Measurements from ENCODE around the gene MAP4K2. TPM values are rescaled to one million over a fixed set of nuclear protein-coding genes. Genes with fewer than 3 reads are reported as not detected.

Gene MAP4K2
- total and polyA plus RNA-seq, 9 of the 15 experiments (the other 6 are each of a cell fraction or from before 2014, with no cell fraction given) = 0.13 to 14.5 (median 7.3) TPM

DNA sequence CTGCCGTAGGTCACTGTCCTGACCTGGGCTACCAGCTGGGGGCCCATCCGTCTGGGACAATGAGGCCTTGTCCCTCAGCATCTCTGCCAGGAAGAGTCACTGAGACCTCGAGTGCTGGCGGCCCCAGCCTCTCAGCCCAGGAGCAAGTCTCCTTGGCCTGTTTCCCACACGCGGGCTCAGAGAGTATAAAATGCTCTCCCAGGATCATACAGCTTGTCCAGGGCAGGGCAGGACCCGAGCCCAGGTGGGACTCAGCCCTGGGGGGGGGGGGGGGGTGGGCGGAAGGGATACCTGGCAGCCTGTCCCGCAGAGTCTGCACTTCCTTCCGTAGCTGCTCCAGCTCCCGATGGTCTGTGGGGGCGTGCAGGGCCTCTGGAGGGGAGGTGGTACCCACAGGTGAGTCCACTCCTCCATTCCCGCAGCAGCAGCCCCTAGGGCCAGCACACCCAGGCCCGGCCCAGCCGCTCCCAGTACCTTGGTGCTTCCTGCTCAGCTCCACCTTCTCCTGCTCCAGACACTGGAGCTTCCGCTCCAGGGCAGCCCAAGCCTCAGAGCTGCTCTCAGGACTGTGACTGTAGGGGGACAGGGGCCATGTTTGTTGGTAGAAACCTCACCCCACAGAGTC lies 33.5 kb upstream of the MAP4K2 start (continued):
- TF ChIP-seq, protein P1, sequence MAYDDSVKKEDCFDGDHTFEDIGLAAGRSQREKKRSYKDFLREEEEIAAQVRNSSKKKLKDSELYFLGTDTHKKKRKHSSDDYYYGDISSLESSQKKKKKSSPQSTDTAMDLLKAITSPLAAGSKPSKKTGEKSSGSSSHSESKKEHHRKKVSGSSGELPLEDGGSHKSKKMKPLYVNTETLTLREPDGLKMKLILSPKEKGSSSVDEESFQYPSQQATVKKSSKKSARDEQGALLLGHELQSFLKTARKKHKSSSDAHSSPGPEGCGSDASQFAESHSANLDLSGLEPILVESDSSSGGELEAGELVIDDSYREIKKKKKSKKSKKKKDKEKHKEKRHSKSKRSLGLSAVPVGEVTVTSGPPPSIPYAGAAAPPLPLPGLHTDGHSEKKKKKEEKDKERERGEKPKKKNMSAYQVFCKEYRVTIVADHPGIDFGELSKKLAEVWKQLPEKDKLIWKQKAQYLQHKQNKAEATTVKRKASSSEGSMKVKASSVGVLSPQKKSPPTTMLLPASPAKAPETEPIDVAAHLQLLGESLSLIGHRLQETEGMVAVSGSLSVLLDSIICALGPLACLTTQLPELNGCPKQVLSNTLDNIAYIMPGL (CRISPR knock-in tag; IDR thresholded peaks at IDR 0.05) = no peak
- TF ChIP-seq, protein P2, sequence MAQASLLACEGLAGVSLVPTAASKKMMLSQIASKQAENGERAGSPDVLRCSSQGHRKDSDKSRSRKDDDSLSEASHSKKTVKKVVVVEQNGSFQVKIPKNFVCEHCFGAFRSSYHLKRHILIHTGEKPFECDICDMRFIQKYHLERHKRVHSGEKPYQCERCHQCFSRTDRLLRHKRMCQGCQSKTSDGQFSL (CRISPR knock-in tag; IDR thresholded peaks at IDR 0.05) = no peak
- TF ChIP-seq, protein P2 (tag; IDR thresholded peaks at IDR 0.05) = peak in 1 of 2 experiments; percentile 57; a peak in 1 of 4 replicates

DNA sequence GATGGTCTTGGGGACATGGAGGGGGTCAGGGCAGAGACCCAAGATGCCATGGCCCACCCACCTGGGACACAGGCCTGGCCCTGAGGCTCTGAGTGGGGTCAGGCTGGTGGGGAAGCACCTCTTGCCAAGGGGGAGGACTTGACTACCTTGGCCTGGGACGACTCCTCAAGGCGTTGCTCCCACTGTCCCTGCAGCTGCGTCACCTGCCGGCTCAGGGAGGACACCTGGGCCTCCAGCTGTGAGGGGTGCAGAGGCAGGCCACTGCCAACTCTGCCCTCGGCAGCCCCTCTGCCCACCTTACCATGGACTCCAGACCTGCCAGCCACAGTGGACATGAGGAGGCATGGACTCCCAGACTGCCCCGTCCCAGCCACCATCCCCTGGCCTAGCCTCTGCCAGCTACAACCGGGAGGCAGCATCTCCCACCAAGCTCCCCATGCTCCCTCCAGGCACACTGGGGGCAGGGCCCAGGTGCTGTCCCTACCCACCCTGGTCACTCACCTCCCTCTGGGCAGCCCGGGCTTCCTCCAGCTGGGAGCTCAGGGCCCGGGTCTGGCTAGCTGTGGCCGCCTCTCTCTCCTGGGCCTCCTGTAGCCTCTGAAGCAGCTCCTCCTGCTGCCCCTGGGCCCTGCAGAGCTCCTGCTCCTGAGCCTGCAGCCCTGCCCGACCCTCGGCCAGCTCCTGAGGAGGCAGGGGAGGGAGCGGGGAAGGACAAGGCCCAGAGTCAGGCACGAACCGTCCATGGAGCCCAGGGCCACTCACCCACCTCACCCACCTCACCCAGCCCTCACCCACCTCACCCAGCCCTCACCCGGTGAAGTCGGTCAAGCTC lies 32.8 kb upstream of the MAP4K2 start:
- ChIA-PET CTCF (ENCODE audit: low intra/inter-chr PET ratio) (interaction anchor here (0.6 kb wide), 1 partner anchor 176 kb away, joined by 3 read pairs; no protein-coding TSS in a partner anchor), POLR2A (interaction anchor here (0.5 to 1.3 kb wide), 3 partner anchors 10 to 42 kb away, joined by 4 to 5 read pairs (median 4); partner anchors contain the start of gene EHD1)
- no peak overlapping the region for H3K27ac ChIP-seq (ENCODE audit: extremely low read depth, low read depth, low read length)
- H3K4me2 ChIP-seq (ENCODE audit: insufficient read depth, low read length) = no peak overlapping the region
- ATAC-seq (no peak), FAIRE-seq (no peak), DNase-seq (ENCODE audit: extremely low read depth in 1 of 4, low spot score in 3 of 4) (no peak)
- peaks cover 62% of the 10 kb centered on the region; the same call in 2 of the 3 replicates for H3K36me3 ChIP-seq (ENCODE audit: control insufficient read depth, insufficient read depth, low read length)
- WGBS (ENCODE audit: insufficient coverage, low coverage, missing lambda C conversion rate) = 87% methylated on average over 14 of the region's 17 CpGs
- no peak overlapping the region for H3K4me3 ChIP-seq
- no peak overlapping the region for H2AFZ ChIP-seq (ENCODE audit: low read depth, low read length)
- H3K4me1 ChIP-seq (replicated peaks in 1 of 2; ENCODE audit: control insufficient read depth in 2 of 2, insufficient read depth in 2 of 2, low read length in 2 of 2) = peaks cover 0 to 38% of the 10 kb centered on the region in 2 experiments; a peak in 1 of 5 replicates
- no peaks in the 10 kb centered on the region for H3K79me2 ChIP-seq (ENCODE audit: control insufficient read depth, insufficient read depth, low read length)
- no peaks in the 10 kb centered on the region for H3K27me3 ChIP-seq (ENCODE audit: control insufficient read depth in 2 of 2, insufficient read depth in 2 of 2, low read length in 2 of 2)
- H3K9ac ChIP-seq (ENCODE audit: insufficient read depth in 1 of 2, low read depth in 2 of 2, low read length in 2 of 2) = peak overlapping the region in 1 of 2 experiments; percentile 52; a peak in 2 of 4 replicates
- TF ChIP-seq HMG20B (CRISPR knock-in tag; IDR thresholded peaks at IDR 0.05) (no peak), RBFOX2 (IDR thresholded peaks at IDR 0.05; ENCODE audit: low read depth, low read length) (0 out of 2 replicates have a peak, but pooled peaks have one; percentile 9), POLR2G (IDR thresholded peaks at IDR 0.05; ENCODE audit: low read depth, low read length) (peak; percentile 46)
- in situ Hi-C loops (cut with MboI) (no loop called here), intact Hi-C loops (cut with micrococcal nuclease) (no loop called here)
- no TSS peak for BruUV-seq (replicated peaks)
- H4K20me1 ChIP-seq (replicated peaks; ENCODE audit: control insufficient read depth, insufficient read depth, low read length) = no peaks in the 10 kb centered on the region
- no peaks in the 10 kb centered on the region for H3K9me1 ChIP-seq (ENCODE audit: control insufficient read depth, insufficient read depth, low read length)
- H3K9me3 ChIP-seq (replicated peaks; ENCODE audit: control insufficient read depth, insufficient read depth, low read depth, low read length) = no peaks in the 10 kb centered on the region

All from K562 (cell line).